Endothelial cell of umbilical vein (primary cell): ENCODE results near the gene ZNF580. TPM values are rescaled to one million over a fixed set of nuclear protein-coding genes. Genes with fewer than 3 reads are reported as not detected.

Experiments used
- BruUV-seq: library from RNA; stranded (reverse); fragments of 400-500 nt; replicated peaks from 2 replicates; lab custom pipeline; 2021; lab: Mats Ljungman, UMichigan
- CTCF ChIA-PET: fragments of 300-600, 350-600 bp; sonication (Branson Sonifier 250); formaldehyde crosslinking; loops from one replicate; lab custom pipeline; 2021; ENCODE audit warnings: antibody characterized with exemption, inconsistent platforms; lab: Charles Lee
- POLR2A ChIA-PET: fragments of 300-600, 350-600 bp; sonication (Branson Sonifier 250); formaldehyde crosslinking; loops from one replicate; lab custom pipeline; 2021; ENCODE audit warnings: antibody characterized with exemption, inconsistent platforms; lab: Charles Lee
- DNase-seq: peaks from one replicate; pipeline ENCODE4 v3.0.0-alpha.2; 2011; ENCODE audit warnings: low read depth, low spot score
- FAIRE-seq: peaks from 2 replicates; lab custom pipeline; 2011; peaks lifted over from hg19 to GRCh38; lab: Jason Lieb, UNC
- H2AFZ ChIP-seq: 2 replicates; pipeline ENCODE4 v1.6.0; 2012; ENCODE audit warnings: low read depth, low read length, control low read depth, inconsistent platforms
- H3K27ac ChIP-seq: 2 replicates; pipeline ENCODE4 v1.5.1; 2011; ENCODE audit warnings: low read depth, mild to moderate bottlenecking, control low read depth, low read length, moderate library complexity; ENCODE audit not compliant: insufficient read depth
- H3K27me3 ChIP-seq, 2 experiments: 2 replicates each; pipeline versions ENCODE4 v1.6.0 to v1.6.1; 2011; ENCODE audit warnings: low read length in 2 of 2, mixed read lengths in 1 of 2; ENCODE audit not compliant: control insufficient read depth in 2 of 2, insufficient read depth in 2 of 2
- H3K36me3 ChIP-seq, 2 experiments: 2 replicates in 1 of 2; 3 replicates in 1 of 2; pipeline ENCODE4 v1.5.1; 2011; ENCODE audit warnings: low read length in 2 of 2, mild to moderate bottlenecking in 1 of 2, moderate library complexity in 1 of 2; ENCODE audit not compliant: control insufficient read depth in 2 of 2, insufficient read depth in 2 of 2; ENCODE audit errors: extremely low read depth in 1 of 2
- H3K4me1 ChIP-seq: 3 replicates; pipeline ENCODE4 v1.5.1; 2011; ENCODE audit warnings: mild to moderate bottlenecking, low read length; ENCODE audit not compliant: control insufficient read depth, insufficient read depth; ENCODE audit errors: extremely low read depth
- H3K4me2 ChIP-seq: 2 replicates; pipeline ENCODE4 v1.6.1; 2011; ENCODE audit warnings: low read length, control low read depth, mixed read lengths; ENCODE audit not compliant: insufficient read depth
- H3K4me3 ChIP-seq, 3 experiments: fragments of 200-600 bp in 1 of 3; sonication (generic), shearing (Covaris generic) in 1 of 3; replicated peaks in 1 of 3; 2 replicates each; pipeline ENCODE4 v1.5.1; 2011 to 2016; ENCODE audit warnings: control low read depth in 3 of 3, low read length in 3 of 3, mild to moderate bottlenecking in 2 of 3, inconsistent platforms in 1 of 3, low read depth in 1 of 3, moderate library complexity in 1 of 3; ENCODE audit not compliant: insufficient read depth in 1 of 3
- H3K79me2 ChIP-seq: 2 replicates; pipeline ENCODE4 v1.6.0; 2012; ENCODE audit warnings: low read length, inconsistent platforms; ENCODE audit not compliant: control insufficient read depth, insufficient read depth
- H3K9ac ChIP-seq: replicated peaks from 2 replicates; pipeline ENCODE3; 2011; ENCODE audit warnings: low read length, control low read depth; ENCODE audit not compliant: insufficient read depth; ENCODE audit errors: extremely low read depth
- H3K9me1 ChIP-seq: replicated peaks from 3 replicates; pipeline ENCODE4 v1.6.0; 2011; ENCODE audit warnings: mild to moderate bottlenecking, low read length; ENCODE audit not compliant: control insufficient read depth, insufficient read depth; ENCODE audit errors: extremely low read depth
- H3K9me3 ChIP-seq: replicated peaks from 2 replicates; pipeline ENCODE4 v1.5.1; 2012; ENCODE audit warnings: low read length, inconsistent platforms; ENCODE audit not compliant: control insufficient read depth, insufficient read depth
- H4K20me1 ChIP-seq: replicated peaks from 2 replicates; pipeline ENCODE3; 2011; ENCODE audit warnings: mild to moderate bottlenecking, low read length; ENCODE audit not compliant: control insufficient read depth, insufficient read depth; ENCODE audit errors: extremely low read depth
- EZH2 ChIP-seq: IDR thresholded peaks from 2 replicates; pipeline ENCODE4 v1.6.1; 2012; ENCODE audit warnings: borderline replicate concordance, low read depth, mild to moderate bottlenecking, moderate library complexity, low read length, inconsistent platforms; ENCODE audit not compliant: severe bottlenecking
- FOS ChIP-seq: IDR thresholded peaks from 2 replicates; pipeline ENCODE4 v1.6.1; 2011; ENCODE audit warnings: mild to moderate bottlenecking, low read length, moderate library complexity, borderline replicate concordance; ENCODE audit not compliant: insufficient read depth
- GATA2 ChIP-seq: IDR thresholded peaks from 2 replicates; pipeline ENCODE4 v1.7.0; 2011; ENCODE audit warnings: low read depth, mild to moderate bottlenecking, moderate library complexity, mixed read lengths, low read length; ENCODE audit not compliant: insufficient read length, insufficient read depth
- JUN ChIP-seq: IDR thresholded peaks from 2 replicates; pipeline ENCODE4 v1.6.1; 2011; ENCODE audit warnings: borderline replicate concordance, low read depth; ENCODE audit not compliant: insufficient read length, insufficient read depth
- MYC ChIP-seq: IDR thresholded peaks from one replicate; pipeline ENCODE4 v1.6.1; 2011; ENCODE audit warnings: mild to moderate bottlenecking, low read depth, low read length
- POLR2A ChIP-seq: IDR thresholded peaks from 2 replicates; pipeline ENCODE4 v1.6.1; 2012; ENCODE audit warnings: low read depth, mild to moderate bottlenecking, control low read depth, low read length
- POLR2AphosphoS5 ChIP-seq: IDR thresholded peaks from 2 replicates; pipeline ENCODE4 v1.6.1; 2012; ENCODE audit warnings: low read depth, mild to moderate bottlenecking, control low read depth, low read length, moderate library complexity; ENCODE audit not compliant: insufficient read depth
- dilution Hi-C: fragments of 300-500 bp; cut with MboI; formaldehyde crosslinking; loops from one replicate; pipeline ENCODE4 v1.15.0; 2019; ENCODE audit warnings: low sequenced_read_pairs; ENCODE audit not compliant: extremely low pct_ligation_motif_present
- intact Hi-C: fragments of 100-400 bp; cut with micrococcal nuclease; formaldehyde crosslinking; loops from one replicate; pipeline ENCODE4 v1.10.0; 2022
- polyA plus RNA-seq, 4 experiments: library from polyadenylated mRNA; depleted of rRNA in 3 of 4; stranded (reverse) in 3 of 4; unstranded in 1 of 4; fragments of >200 nt; gene quantifications; 2 replicates each; pipeline versions ENCODE4 v1.2.1 to v1.2.3, GENCODE V29; 2011 to 2012; ENCODE audit warnings: missing spikeins in 1 of 4
- total RNA-seq: library from RNA; stranded (reverse); gene quantifications from 2 replicates; pipeline ENCODE4 v1.2.3, GENCODE V29; 2021
- TF ChIP-seq, protein P1 (sequence below), 2 donors: IDR thresholded peaks; 1 replicate in 1 of 2; 2 replicates in 1 of 2; pipeline ENCODE4 v1.5.1; 2011; ENCODE audit warnings: low read length in 2 of 2, mild to moderate bottlenecking in 2 of 2, moderate library complexity in 2 of 2, control low read depth in 1 of 2, inconsistent platforms in 1 of 2, low read depth in 1 of 2; ENCODE audit not compliant: insufficient read depth in 1 of 2; ENCODE audit errors: extremely low read depth in 1 of 2
- TF ChIP-seq, protein P2 (sequence below): IDR thresholded peaks from 2 replicates; pipeline ENCODE4 v1.6.1; 2011; ENCODE audit not compliant: insufficient read depth, insufficient read length

The ZNF580 gene
- total and polyA plus RNA-seq, 2 donors (not counting 3 experiments of a cell fraction or from before 2014, with no cell fraction given), result 13.7 to 41.1 TPM

DNA sequence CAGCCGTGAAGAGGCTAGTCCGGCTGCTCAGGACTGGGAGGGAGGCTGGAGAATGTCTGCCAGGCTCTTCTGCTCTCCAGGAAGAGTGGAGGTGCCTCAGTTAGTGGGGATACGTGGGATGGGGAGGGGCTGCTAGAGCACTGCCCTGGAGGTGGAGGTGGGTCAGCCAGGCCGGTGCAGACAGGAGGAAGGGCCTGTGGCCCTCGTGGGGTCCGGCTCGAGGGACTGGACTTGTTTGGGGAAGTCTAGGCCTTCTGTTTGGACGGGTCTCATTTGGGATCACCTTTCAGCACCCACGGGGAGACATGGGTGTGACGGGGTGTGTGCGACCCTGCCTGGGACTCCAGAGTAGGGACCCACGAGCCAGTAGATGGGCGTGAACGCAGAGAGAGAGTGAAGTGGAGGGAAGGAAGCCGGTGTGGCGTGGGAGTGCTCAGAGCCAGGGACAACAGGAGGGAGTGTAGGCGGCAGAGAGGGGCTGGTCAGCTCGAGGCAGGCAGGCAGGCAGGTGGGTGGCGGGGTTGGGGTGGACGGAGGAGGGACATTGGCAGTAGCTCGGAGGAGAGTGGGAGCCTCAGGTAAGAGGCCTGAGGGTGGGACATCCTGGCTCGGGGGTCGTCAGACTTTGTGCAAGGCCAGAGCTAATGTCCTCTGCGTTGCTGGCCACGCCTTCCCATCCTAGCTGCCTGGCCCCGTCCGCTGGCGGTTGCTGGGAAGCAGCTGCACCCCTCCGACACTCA, 45.7 kb downstream of the ZNF580 start:
- Histone ChIP-seq H3K9me3 (no peaks in the 10 kb centered on the region), H3K79me2 (peaks cover 37% of the 10 kb centered on the region), H3K36me3 (peaks cover 3 to 53% of the 10 kb centered on the region in 2 experiments), H3K9me1 (no peaks in the 10 kb centered on the region), H4K20me1 (no peaks in the 10 kb centered on the region), H2AFZ (no peak overlapping the region), H3K4me2 (no peak overlapping the region), H3K4me1 (no peaks in the 10 kb centered on the region), H3K4me3 (no peak overlapping the region), H3K9ac (no peak overlapping the region), H3K27ac (no peak overlapping the region), H3K27me3 (no peaks in the 10 kb centered on the region)
- ChIA-PET CTCF (no interaction called here), POLR2A (no interaction called here)
- FAIRE-seq (no peak), DNase-seq (no peak)
- TF ChIP-seq POLR2AphosphoS5, result no peak
- TF ChIP-seq JUN, result no peak
- TF ChIP-seq POLR2A, result no peak
- TF ChIP-seq, protein P1, sequence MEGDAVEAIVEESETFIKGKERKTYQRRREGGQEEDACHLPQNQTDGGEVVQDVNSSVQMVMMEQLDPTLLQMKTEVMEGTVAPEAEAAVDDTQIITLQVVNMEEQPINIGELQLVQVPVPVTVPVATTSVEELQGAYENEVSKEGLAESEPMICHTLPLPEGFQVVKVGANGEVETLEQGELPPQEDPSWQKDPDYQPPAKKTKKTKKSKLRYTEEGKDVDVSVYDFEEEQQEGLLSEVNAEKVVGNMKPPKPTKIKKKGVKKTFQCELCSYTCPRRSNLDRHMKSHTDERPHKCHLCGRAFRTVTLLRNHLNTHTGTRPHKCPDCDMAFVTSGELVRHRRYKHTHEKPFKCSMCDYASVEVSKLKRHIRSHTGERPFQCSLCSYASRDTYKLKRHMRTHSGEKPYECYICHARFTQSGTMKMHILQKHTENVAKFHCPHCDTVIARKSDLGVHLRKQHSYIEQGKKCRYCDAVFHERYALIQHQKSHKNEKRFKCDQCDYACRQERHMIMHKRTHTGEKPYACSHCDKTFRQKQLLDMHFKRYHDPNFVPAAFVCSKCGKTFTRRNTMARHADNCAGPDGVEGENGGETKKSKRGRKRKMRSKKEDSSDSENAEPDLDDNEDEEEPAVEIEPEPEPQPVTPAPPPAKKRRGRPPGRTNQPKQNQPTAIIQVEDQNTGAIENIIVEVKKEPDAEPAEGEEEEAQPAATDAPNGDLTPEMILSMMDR (IDR thresholded peaks at IDR 0.05; ENCODE audit: extremely low read depth in 1 of 2, insufficient read depth in 1 of 2, low read depth in 1 of 2, low read length in 2 of 2), result no peak
- TF ChIP-seq, protein P2, sequence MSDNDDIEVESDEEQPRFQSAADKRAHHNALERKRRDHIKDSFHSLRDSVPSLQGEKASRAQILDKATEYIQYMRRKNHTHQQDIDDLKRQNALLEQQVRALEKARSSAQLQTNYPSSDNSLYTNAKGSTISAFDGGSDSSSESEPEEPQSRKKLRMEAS, result no peak
- no peak for TF ChIP-seq GATA2
- no peak for TF ChIP-seq FOS
- TF ChIP-seq MYC, result no peak
- no peak for TF ChIP-seq EZH2
- dilution Hi-C loops, result no loop called here
- intact Hi-C loops, result no loop called here
- BruUV-seq, result no TSS peak
